Karpas-422 (cell line): ENCODE data around the gene TPP1. TPM values are rescaled to one million over a fixed set of nuclear protein-coding genes. Genes with fewer than 3 reads are reported as not detected.

Experiments
- DNase-seq: peaks from one replicate; pipeline ENCODE4 v3.0.0-alpha.2; 2015
- H2AFZ ChIP-seq: fragments of 200-600 bp; sonication (generic); 2 replicates; pipeline ENCODE4 v1.6.1; 2014; ENCODE audit warnings: antibody characterized with exemption, low read length, mixed read lengths
- H3K27ac ChIP-seq: fragments of 200-600 bp; sonication (generic); 2 replicates; pipeline ENCODE4 v1.5.1; 2014; ENCODE audit warnings: mild to moderate bottlenecking, low read length, moderate library complexity
- H3K27me3 ChIP-seq: fragments of 200-600 bp; sonication (generic); 2 replicates; pipeline ENCODE4 v1.6.1; 2014; ENCODE audit warnings: low read length, mixed read lengths
- H3K36me3 ChIP-seq: fragments of 200-600 bp; sonication (generic); 2 replicates; pipeline ENCODE4 v1.6.1; 2014; ENCODE audit warnings: low read length, mixed read lengths; ENCODE audit not compliant: insufficient read depth
- H3K4me1 ChIP-seq: fragments of 200-600 bp; sonication (generic); 2 replicates; pipeline ENCODE4 v1.6.1; 2014; ENCODE audit warnings: mild to moderate bottlenecking, low read length, mixed read lengths
- H3K4me2 ChIP-seq: fragments of 200-600 bp; sonication (generic); 2 replicates; pipeline ENCODE4 v1.6.1; 2014; ENCODE audit warnings: low read length, low read depth, mild to moderate bottlenecking; ENCODE audit not compliant: poor library complexity, severe bottlenecking
- H3K4me3 ChIP-seq: fragments of 200-600 bp; sonication (generic); 2 replicates; pipeline ENCODE4 v1.5.1; 2014; ENCODE audit warnings: mild to moderate bottlenecking, antibody characterized with exemption, low read length, mixed read lengths
- H3K79me2 ChIP-seq: fragments of 200-600 bp; sonication (generic); 2 replicates; pipeline ENCODE4 v1.6.1; 2014; ENCODE audit warnings: mild to moderate bottlenecking, low read length, mixed read lengths
- H3K9ac ChIP-seq: fragments of 200-600 bp; sonication (generic); 2 replicates; pipeline ENCODE4 v1.6.0; 2014; ENCODE audit warnings: low read length
- H3K9me2 ChIP-seq: fragments of 200-600 bp; sonication (generic), shearing (Covaris generic); replicated peaks from 2 replicates; pipeline ENCODE4 v1.6.0; 2014; ENCODE audit warnings: mild to moderate bottlenecking, low read length, moderate library complexity; ENCODE audit not compliant: insufficient read depth
- H3K9me3 ChIP-seq: fragments of 300-700, 200-600 bp; sonication (generic); 2 replicates; pipeline ENCODE4 v1.6.1; 2014; ENCODE audit warnings: low read length, mixed read lengths
- H4K20me1 ChIP-seq: fragments of 200-600 bp; sonication (generic); 2 replicates; pipeline ENCODE4 v1.6.1; 2014; ENCODE audit warnings: mild to moderate bottlenecking, antibody characterized with exemption, low read length, low read depth; ENCODE audit not compliant: insufficient read depth
- total RNA-seq: library from RNA; depleted of rRNA; stranded (reverse); fragments of >200 nt; shearing (Covaris generic); gene quantifications from 2 replicates; pipeline ENCODE4 v1.2.3, GENCODE V29; 2014; ENCODE audit warnings: low replicate concordance

Gene TPP1
- total RNA-seq, 1 experiment from 2014 or later = 41.5 TPM

GRCh38 chr11:6608011-6608410, 11.2 kb downstream of the TPP1 start:
- DNase-seq = no peak
- H3K4me1 ChIP-seq = peaks cover 60% of the 10 kb centered on the region
- H3K27me3 ChIP-seq = no peaks in the 10 kb centered on the region
- H2AFZ ChIP-seq = no peak overlapping the region
- H4K20me1 ChIP-seq = no peaks in the 10 kb centered on the region; the same call in 1 of the 2 replicates
- H3K9me2 ChIP-seq = no peaks in the 10 kb centered on the region
- no peak overlapping the region for H3K4me3 ChIP-seq
- H3K36me3 ChIP-seq = peaks cover 24% of the 10 kb centered on the region
- H3K4me2 ChIP-seq = no peak overlapping the region
- H3K79me2 ChIP-seq = peaks cover 68% of the 10 kb centered on the region
- no peaks in the 10 kb centered on the region for H3K9me3 ChIP-seq
- H3K9ac ChIP-seq = no peak overlapping the region
- no peak overlapping the region for H3K27ac ChIP-seq

GRCh38 chr11:6607190-6607795, 11.9 kb downstream of the TPP1 start:
- no peak for DNase-seq
- H3K9me2 ChIP-seq = no peaks in the 10 kb centered on the region
- peaks cover 24% of the 10 kb centered on the region for H3K36me3 ChIP-seq
- no peak overlapping the region; the same call in 1 of the 2 replicates for H3K4me3 ChIP-seq
- peak overlapping the region; percentile 38 for H3K9ac ChIP-seq
- no peaks in the 10 kb centered on the region for H3K9me3 ChIP-seq
- no peaks in the 10 kb centered on the region for H3K27me3 ChIP-seq
- peaks cover 2% of the 10 kb centered on the region; the same call in 1 of the 2 replicates for H4K20me1 ChIP-seq
- H3K4me1 ChIP-seq = peaks cover 55% of the 10 kb centered on the region
- peak overlapping the region; percentile 39 for H3K4me2 ChIP-seq
- no peak overlapping the region for H2AFZ ChIP-seq
- peaks cover 75% of the 10 kb centered on the region for H3K79me2 ChIP-seq
- peak overlapping the region; percentile 58 for H3K27ac ChIP-seq

- H3K4me2 ChIP-seq = peak overlapping the region; percentile 39
- H3K79me2 ChIP-seq = peaks cover 79% of the 10 kb centered on the region
- no peak overlapping the region for H3K9ac ChIP-seq
- no peak overlapping the region for H3K4me3 ChIP-seq
- H3K9me2 ChIP-seq = no peaks in the 10 kb centered on the region
- no peak overlapping the region for H2AFZ ChIP-seq
- peaks cover 8% of the 10 kb centered on the region; the same call in 1 of the 2 replicates for H4K20me1 ChIP-seq
- DNase-seq = no peak
- H3K36me3 ChIP-seq = peaks cover 24% of the 10 kb centered on the region
- no peaks in the 10 kb centered on the region for H3K9me3 ChIP-seq
- peak overlapping the region; percentile 58 for H3K27ac ChIP-seq
- H3K4me1 ChIP-seq = peaks cover 61% of the 10 kb centered on the region
- H3K27me3 ChIP-seq = no peaks in the 10 kb centered on the region
Measured at GRCh38 chr11:6606471-6607189, 12.6 kb downstream of the TPP1 start.

GRCh38 chr11:6604790-6605189, 14.4 kb downstream of the TPP1 start:
- peaks cover 80% of the 10 kb centered on the region for H3K79me2 ChIP-seq
- no peaks in the 10 kb centered on the region for H3K9me2 ChIP-seq
- peak overlapping the region; percentile 90 for H3K9ac ChIP-seq
- H3K36me3 ChIP-seq = peaks cover 26% of the 10 kb centered on the region
- H3K4me2 ChIP-seq = peak overlapping the region; percentile 96
- H3K27me3 ChIP-seq = no peaks in the 10 kb centered on the region
- no peak for DNase-seq
- H3K9me3 ChIP-seq = no peaks in the 10 kb centered on the region
- H2AFZ ChIP-seq = no peak overlapping the region
- peak overlapping the region; percentile 96 for H3K4me3 ChIP-seq
- peaks cover 16% of the 10 kb centered on the region; the same call in 1 of the 2 replicates for H4K20me1 ChIP-seq
- peaks cover 50% of the 10 kb centered on the region for H3K4me1 ChIP-seq
- H3K27ac ChIP-seq = peak overlapping the region; percentile 57

GRCh38 chr11:6604081-6604626, 15.1 kb downstream of the TPP1 start:
- Histone ChIP-seq H3K9me3 (no peaks in the 10 kb centered on the region), H3K79me2 (peaks cover 86% of the 10 kb centered on the region), H3K9me2 (no peaks in the 10 kb centered on the region), H3K4me2 (peak overlapping the region; percentile 96), H3K4me3 (peak overlapping the region; percentile 96), H3K27me3 (no peaks in the 10 kb centered on the region), H2AFZ (peak overlapping the region; percentile 64; the same call in 1 of the 2 replicates), H3K27ac (peak overlapping the region; percentile 57), H3K4me1 (peaks cover 50% of the 10 kb centered on the region), H4K20me1 (peaks cover 16% of the 10 kb centered on the region; the same call in 1 of the 2 replicates), H3K36me3 (peaks cover 27% of the 10 kb centered on the region), H3K9ac (peak overlapping the region; percentile 90)
- DNase-seq = peak; percentile 82

GRCh38 chr11:6603287-6604080, 15.7 kb downstream of the TPP1 start, which contains the start of the genes ILK and RRP8:
ILK (plus strand) TSS chr11:6603774; CDS start chr11:6604272, 498 bp downstream.
RRP8 (minus strand) TSS chr11:6603616; CDS start chr11:6603502, 114 bp downstream.
- Histone ChIP-seq H3K36me3 (peaks cover 28% of the 10 kb centered on the region), H3K9me3 (no peaks in the 10 kb centered on the region)

GRCh38 chr11:6602096-6602940, 16.9 kb downstream of the TPP1 start:
- H3K79me2 ChIP-seq = peaks cover 92% of the 10 kb centered on the region
- H3K4me1 ChIP-seq = peaks cover 40% of the 10 kb centered on the region
- no peaks in the 10 kb centered on the region for H3K27me3 ChIP-seq
- peak overlapping the region; percentile 96 for H3K4me2 ChIP-seq
- no peaks in the 10 kb centered on the region for H3K9me2 ChIP-seq
- H2AFZ ChIP-seq = no peak overlapping the region
- peak overlapping the region; percentile 20; the same call in 1 of the 2 replicates for H3K27ac ChIP-seq
- H3K4me3 ChIP-seq = peak overlapping the region; percentile 96
- peaks cover 19% of the 10 kb centered on the region; the same call in 1 of the 2 replicates for H4K20me1 ChIP-seq
- H3K9ac ChIP-seq = peak overlapping the region; percentile 90
- H3K36me3 ChIP-seq = peaks cover 23% of the 10 kb centered on the region; the same call in 1 of the 2 replicates
- no peaks in the 10 kb centered on the region for H3K9me3 ChIP-seq
- no peak for DNase-seq

More at GRCh38 chr11:6603287-6604080, 15.7 kb downstream of the TPP1 start, which contains the start of the genes ILK and RRP8:
- peaks cover 50% of the 10 kb centered on the region for H3K4me1 ChIP-seq
- H3K9ac ChIP-seq = peak within 1 kb of the TSS; percentile 90
- peak within 1 kb of the TSS; percentile 57 for H3K27ac ChIP-seq
- H3K27me3 ChIP-seq = no peaks in the 10 kb centered on the region
- H4K20me1 ChIP-seq = peaks cover 19% of the 10 kb centered on the region; the same call in 1 of the 2 replicates
- H3K4me2 ChIP-seq = peak within 1 kb of the TSS; percentile 96
- DNase-seq = peak; percentile 96
- H3K4me3 ChIP-seq = peak within 1 kb of the TSS; percentile 96
- peak within 1 kb of the TSS; percentile 85 for H2AFZ ChIP-seq
- H3K79me2 ChIP-seq = peaks cover 93% of the 10 kb centered on the region
- no peaks in the 10 kb centered on the region for H3K9me2 ChIP-seq
